Natural killer cell (primary cell): ENCODE data around the gene C5AR1. TPM values are rescaled to one million over a fixed set of nuclear protein-coding genes. Genes with fewer than 3 reads are reported as not detected.

Experiments used
- ATAC-seq, 3 donors: fragments of 150-1000 bp in 2 of 3; fragments of 200-7000 bp in 1 of 3; cut with Tn5 transposase; 1 replicate in 1 of 3; 2 replicates in 2 of 3; pipeline ENCODE4 v1.10.0; 2021; ENCODE audit warnings: mild to moderate bottlenecking in 2 of 3, moderate library complexity in 2 of 3
- DNase-seq, 2 donors: peaks; one replicate each; pipeline versions ENCODE4 v3.0.0 to v3.0.0-alpha.2; 2013 to 2021; ENCODE audit warnings: mixed read lengths in 1 of 2
- H3K27ac ChIP-seq: one replicate; pipeline ENCODE4 v1.5.1; 2013; ENCODE audit warnings: mild to moderate bottlenecking, low read length
- H3K27me3 ChIP-seq: one replicate; pipeline ENCODE4 v1.6.1; 2013; ENCODE audit warnings: low read length; ENCODE audit not compliant: control insufficient read depth, insufficient read depth
- H3K36me3 ChIP-seq: one replicate; pipeline ENCODE4 v1.6.1; 2013; ENCODE audit warnings: low read length; ENCODE audit not compliant: control insufficient read depth, insufficient read depth
- H3K4me1 ChIP-seq: one replicate; pipeline ENCODE4 v1.6.1; 2013; ENCODE audit warnings: low read length; ENCODE audit not compliant: control insufficient read depth, insufficient read depth
- H3K4me3 ChIP-seq: one replicate; pipeline ENCODE4 v1.5.1; 2013; ENCODE audit warnings: low read length
- H3K9me3 ChIP-seq: one replicate; pipeline ENCODE4 v1.6.1; 2013; ENCODE audit warnings: low read length; ENCODE audit not compliant: control insufficient read depth, insufficient read depth
- H3K27ac Mint-ChIP-seq, 2 donors: one replicate each; pipeline ENCODE4 v1.8.0; 2022; ENCODE audit warnings: mild to moderate bottlenecking in 2 of 2, mixed read lengths in 2 of 2, moderate library complexity in 1 of 2
- H3K27me3 Mint-ChIP-seq, 2 donors: one replicate each; pipeline ENCODE4 v1.8.0; 2022; ENCODE audit warnings: low read depth in 2 of 2, mixed read lengths in 2 of 2
- H3K36me3 Mint-ChIP-seq: one replicate; pipeline ENCODE4 v1.8.0; 2022; ENCODE audit warnings: mixed read lengths
- H3K4me1 Mint-ChIP-seq, 2 donors: one replicate each; pipeline ENCODE4 v1.8.0; 2022; ENCODE audit warnings: mixed read lengths in 2 of 2
- H3K4me3 Mint-ChIP-seq: one replicate; pipeline ENCODE4 v1.8.0; 2022; ENCODE audit warnings: mild to moderate bottlenecking, moderate library complexity, mixed read lengths
- H3K9me3 Mint-ChIP-seq, 2 donors: one replicate each; pipeline ENCODE4 v1.8.0; 2022; ENCODE audit warnings: mixed read lengths in 2 of 2
- WGBS: methylation state at CpG from one replicate; pipeline ENCODE4 v1.1.7; 2013; ENCODE audit warnings: missing lambda C conversion rate; ENCODE audit not compliant: insufficient coverage; 5-methylcytosine and 5-hydroxymethylcytosine counted together
- intact Hi-C: fragments of 100-400 bp; cut with micrococcal nuclease; formaldehyde crosslinking; loops from one replicate; pipeline ENCODE4 v1.14.2; 2022
- total RNA-seq, 4 donors: library from RNA; stranded (reverse); fragments of 120-200 nt in 1 of 4; gene quantifications; one replicate each; pipeline versions ENCODE4 v1.2.3 to v1.2.4, GENCODE V29; 2013 to 2022
- TF ChIP-seq, protein P1 (sequence below): fragments of 200-600 bp; IDR thresholded peaks from one replicate; pipeline ENCODE4 v1.8.0; 2022; ENCODE audit warnings: antibody characterized with exemption

The C5AR1 gene
- total RNA-seq, 3 donors from 2014 or later (not counting 1 experiment from before 2014, with no cell fraction given), result 11.4 to 42.7 (median 28.7) TPM

DNA sequence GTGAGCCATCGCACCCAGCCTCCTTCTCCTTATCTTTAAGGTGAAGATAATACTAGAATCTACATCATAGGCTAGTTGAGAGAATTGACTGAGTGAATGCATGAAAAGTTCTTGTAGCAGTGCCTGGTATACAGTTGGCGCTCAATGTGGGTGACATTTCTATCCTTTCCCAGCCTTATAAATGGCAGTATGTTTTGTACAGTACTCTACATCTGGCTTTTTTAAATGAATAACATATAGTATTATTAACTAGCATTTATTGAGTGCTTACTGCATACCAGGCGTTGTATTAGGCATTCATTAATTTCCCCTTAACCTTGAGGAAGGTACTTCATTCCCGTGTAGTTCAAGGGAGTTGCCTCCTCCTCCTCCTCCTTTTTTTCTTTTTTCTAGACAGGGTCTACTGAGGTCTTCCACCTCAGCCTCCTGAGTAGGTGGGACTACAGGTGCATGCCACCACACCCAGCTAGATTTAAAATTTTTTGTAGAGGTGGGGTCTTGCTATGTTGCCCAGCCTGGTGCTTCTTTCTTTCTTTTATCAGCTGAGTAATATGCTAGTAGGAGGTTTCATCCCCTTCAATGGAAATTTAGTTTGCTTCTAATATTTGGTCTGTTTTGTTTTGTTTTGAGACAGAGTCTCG is 2.8 kb downstream of the C5AR1 start:
- no peaks in the 10 kb centered on the region for H3K36me3 ChIP-seq
- H3K36me3 Mint-ChIP-seq, result no peaks in the 10 kb centered on the region
- ATAC-seq, result no peak
- intact Hi-C loops, result no loop called here
- no peaks in the 10 kb centered on the region for H3K9me3 ChIP-seq
- H3K27ac ChIP-seq, result no peak overlapping the region
- 97% methylated on average over 4 of the region's 5 CpGs for WGBS
- no peak overlapping the region for H3K4me3 Mint-ChIP-seq
- no peaks in the 10 kb centered on the region for H3K27me3 ChIP-seq
- TF ChIP-seq, protein P1, sequence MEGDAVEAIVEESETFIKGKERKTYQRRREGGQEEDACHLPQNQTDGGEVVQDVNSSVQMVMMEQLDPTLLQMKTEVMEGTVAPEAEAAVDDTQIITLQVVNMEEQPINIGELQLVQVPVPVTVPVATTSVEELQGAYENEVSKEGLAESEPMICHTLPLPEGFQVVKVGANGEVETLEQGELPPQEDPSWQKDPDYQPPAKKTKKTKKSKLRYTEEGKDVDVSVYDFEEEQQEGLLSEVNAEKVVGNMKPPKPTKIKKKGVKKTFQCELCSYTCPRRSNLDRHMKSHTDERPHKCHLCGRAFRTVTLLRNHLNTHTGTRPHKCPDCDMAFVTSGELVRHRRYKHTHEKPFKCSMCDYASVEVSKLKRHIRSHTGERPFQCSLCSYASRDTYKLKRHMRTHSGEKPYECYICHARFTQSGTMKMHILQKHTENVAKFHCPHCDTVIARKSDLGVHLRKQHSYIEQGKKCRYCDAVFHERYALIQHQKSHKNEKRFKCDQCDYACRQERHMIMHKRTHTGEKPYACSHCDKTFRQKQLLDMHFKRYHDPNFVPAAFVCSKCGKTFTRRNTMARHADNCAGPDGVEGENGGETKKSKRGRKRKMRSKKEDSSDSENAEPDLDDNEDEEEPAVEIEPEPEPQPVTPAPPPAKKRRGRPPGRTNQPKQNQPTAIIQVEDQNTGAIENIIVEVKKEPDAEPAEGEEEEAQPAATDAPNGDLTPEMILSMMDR, result no peak
- no peaks in the 10 kb centered on the region for H3K9me3 Mint-ChIP-seq
- H3K4me1 Mint-ChIP-seq, result no peaks in the 10 kb centered on the region
- no peak overlapping the region for H3K27ac Mint-ChIP-seq
- H3K27me3 Mint-ChIP-seq, result peaks cover 19% of the 10 kb centered on the region in 2 donors
- DNase-seq, result no peak
- no peak overlapping the region for H3K4me3 ChIP-seq
- peaks cover 3% of the 10 kb centered on the region for H3K4me1 ChIP-seq

DNA sequence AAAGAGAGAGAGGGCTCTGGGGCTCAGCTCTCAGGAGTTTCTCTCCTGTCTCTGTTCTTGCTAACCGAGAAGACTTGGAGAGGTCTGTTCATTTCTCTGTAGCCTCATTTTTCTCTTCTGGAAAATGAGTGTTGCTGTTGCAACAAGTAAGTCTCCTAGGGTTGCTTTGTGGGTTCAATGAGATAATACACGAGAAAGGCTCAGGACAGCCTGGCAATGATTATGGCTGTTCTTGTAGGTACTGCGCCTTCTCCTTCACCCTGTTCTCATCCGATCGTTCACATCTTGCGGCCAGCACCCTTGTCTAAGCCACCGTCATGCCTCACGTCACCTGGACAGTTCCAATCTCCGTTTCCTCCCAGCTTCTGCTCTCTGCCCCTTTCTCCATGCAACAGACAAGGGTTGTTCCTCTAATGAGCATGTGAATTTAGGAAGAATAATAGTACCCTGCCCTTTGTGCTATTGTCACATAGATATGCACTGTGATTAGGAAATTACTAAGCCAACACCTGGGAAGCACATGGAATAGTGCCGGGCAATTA is 4.2 kb downstream of the C5AR1 start:
- no peak overlapping the region for H3K27ac Mint-ChIP-seq
- DNase-seq (no peak), ATAC-seq (no peak)
- H3K4me1 Mint-ChIP-seq, result no peaks in the 10 kb centered on the region
- no peaks in the 10 kb centered on the region for H3K36me3 Mint-ChIP-seq
- H3K4me3 Mint-ChIP-seq, result no peak overlapping the region
- Histone ChIP-seq H3K4me1 (peaks cover 3% of the 10 kb centered on the region), H3K36me3 (no peaks in the 10 kb centered on the region), H3K27me3 (no peaks in the 10 kb centered on the region), H3K4me3 (no peak overlapping the region), H3K9me3 (no peaks in the 10 kb centered on the region), H3K27ac (no peak overlapping the region)
- TF ChIP-seq, protein P1, result no peak
- no peaks in the 10 kb centered on the region for H3K9me3 Mint-ChIP-seq
- intact Hi-C loops, result no loop called here
- H3K27me3 Mint-ChIP-seq, result peaks cover 19% of the 10 kb centered on the region in 2 donors
- WGBS, result 89% methylated on average over 9 of the region's 10 CpGs

DNA sequence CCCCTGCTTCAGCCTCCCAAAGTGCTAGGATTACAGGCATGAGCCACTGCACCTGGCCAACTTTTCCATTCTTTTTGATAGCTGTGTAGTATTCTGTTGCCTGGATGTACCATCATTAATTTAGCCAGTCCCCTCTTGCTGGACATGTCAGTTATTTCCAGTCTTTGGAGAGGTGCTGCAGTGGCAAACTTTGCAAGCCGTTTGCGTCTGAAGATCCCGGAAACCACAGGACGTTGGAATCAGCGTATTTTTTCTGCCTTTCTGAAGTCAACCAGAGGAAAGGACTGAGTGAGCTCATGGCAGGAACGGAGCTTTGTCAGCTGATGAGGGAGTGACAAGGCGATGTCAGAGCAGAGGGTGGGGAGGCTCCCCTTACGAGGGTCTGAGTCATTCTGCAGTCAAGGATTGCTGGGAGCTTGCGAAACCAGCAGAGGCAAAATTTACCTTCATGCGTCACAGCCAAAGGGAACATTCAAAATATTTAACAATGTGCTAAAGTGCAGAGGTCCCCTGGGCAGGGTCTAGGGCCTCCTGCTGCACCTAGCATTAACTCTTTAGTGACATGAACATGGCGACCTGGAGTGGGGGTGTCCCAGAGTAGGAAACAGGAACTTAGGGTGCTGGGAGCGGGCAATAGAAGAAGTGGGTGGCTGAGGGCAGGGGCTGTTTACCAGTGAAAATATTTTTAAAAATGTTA is 5.6 kb downstream of the C5AR1 start:
- DNase-seq (peak in 1 of 2 donors; percentile 25), ATAC-seq (peak; percentile 53 to 86 (median 56))
- H3K36me3 ChIP-seq, result no peaks in the 10 kb centered on the region
- peaks cover 11 to 16% of the 10 kb centered on the region in 2 donors for H3K27me3 Mint-ChIP-seq
- H3K4me3 Mint-ChIP-seq, result no peak overlapping the region
- TF ChIP-seq, protein P1, result no peak
- H3K9me3 Mint-ChIP-seq, result no peaks in the 10 kb centered on the region
- intact Hi-C loops, result no loop called here
- no peaks in the 10 kb centered on the region for H3K4me1 Mint-ChIP-seq
- no peak overlapping the region for H3K27ac ChIP-seq
- no peaks in the 10 kb centered on the region for H3K4me1 ChIP-seq
- H3K36me3 Mint-ChIP-seq, result no peaks in the 10 kb centered on the region
- H3K9me3 ChIP-seq, result no peaks in the 10 kb centered on the region
- no peak overlapping the region for H3K4me3 ChIP-seq
- H3K27me3 ChIP-seq, result no peaks in the 10 kb centered on the region
- peak overlapping the region in 1 of 2 donors; percentile 58 for H3K27ac Mint-ChIP-seq
- WGBS, result 47% methylated on average over 12 of the region's 12 CpGs
